ENCODE measurements around the gene HAGHL. TPM values are rescaled to one million over a fixed set of nuclear protein-coding genes. Genes with fewer than 3 reads are reported as not detected.

HAGHL gene
- total and polyA plus RNA-seq, 4 donors: 0.25 to 1.1 (median 0.49) TPM

GRCh38 chr16:735982-736453 is 9.1 kb downstream of the HAGHL start (continued):
- TF ChIP-seq CTCF (IDR thresholded peaks at IDR 0.05; ENCODE audit: low read depth, low read length, missing input control) (no peak), GABPA (IDR thresholded peaks at IDR 0.05 in 1 of 2, conservative IDR thresholded peaks at IDR 0.05 in 1 of 2) (no peak), SP1 (IDR thresholded peaks at IDR 0.05) (no peak), FOXA1 (IDR thresholded peaks at IDR 0.05) (no peak), FOXA2 (IDR thresholded peaks at IDR 0.05) (no peak)

DNA sequence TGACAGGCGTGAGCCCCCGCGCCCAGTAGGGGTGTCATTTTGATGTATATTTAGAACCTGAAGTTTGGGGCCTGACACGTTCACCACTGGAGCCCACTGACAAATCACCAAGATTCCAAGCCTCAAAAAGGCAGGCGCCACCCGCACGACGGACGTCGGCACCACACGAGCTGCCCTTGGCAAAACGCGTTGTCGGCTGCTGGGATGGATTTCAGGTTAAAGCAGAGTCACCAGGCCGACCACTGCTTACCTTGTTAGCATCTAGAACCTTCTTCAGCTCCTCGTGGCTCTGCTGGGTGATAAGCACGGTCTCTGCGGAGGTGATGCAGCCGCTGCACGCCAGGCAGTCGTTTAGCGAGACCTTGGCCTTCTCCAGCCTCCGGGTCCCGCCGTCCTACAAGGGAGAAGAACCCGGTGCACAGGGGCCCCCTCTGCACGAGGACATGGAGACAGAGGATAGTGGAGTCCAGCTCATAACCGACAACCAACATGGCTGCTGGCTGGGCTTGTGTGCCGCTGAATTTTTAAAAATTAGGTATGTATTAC is 10.1 kb downstream of the HAGHL start:
- Histone ChIP-seq H3K36me3 (ENCODE audit: control insufficient read depth in 4 of 4, insufficient read depth in 3 of 4, low read depth in 1 of 4, low read length in 3 of 4) (peaks cover 12 to 51% (median 14%) of the 10 kb centered on the region in 4 donors), H3K27ac (ENCODE audit: low read depth in 1 of 2, low read length in 2 of 2) (no peak overlapping the region), H3K9ac (ENCODE audit: low read depth in 1 of 2, low read length in 2 of 2) (no peak overlapping the region), H3K9me3 (ENCODE audit: control insufficient read depth in 4 of 4, low read length in 3 of 4) (no peaks in the 10 kb centered on the region), H3K27me3 (ENCODE audit: control insufficient read depth in 4 of 4, insufficient read depth in 4 of 4, low read length in 3 of 4) (no peaks in the 10 kb centered on the region), H3K4me1 (ENCODE audit: control insufficient read depth in 4 of 4, insufficient read depth in 4 of 4, low read length in 3 of 4) (peaks cover 12 to 17% (median 15%) of the 10 kb centered on the region in 4 donors), H3K4me3 (ENCODE audit: low read depth in 1 of 3, low read length in 3 of 3) (no peak overlapping the region)
- WGBS: 98% methylated on average over 29 of the region's 29 CpGs
- TF ChIP-seq RAD21 (IDR thresholded peaks at IDR 0.05) (no peak), HNF4G (IDR thresholded peaks at IDR 0.05) (no peak), REST (IDR thresholded peaks at IDR 0.05) (no peak), TAF1 (conservative IDR thresholded peaks at IDR 0.05) (no peak), NR2F2 (IDR thresholded peaks at IDR 0.05) (no peak)
- TF ChIP-seq, protein P1, sequence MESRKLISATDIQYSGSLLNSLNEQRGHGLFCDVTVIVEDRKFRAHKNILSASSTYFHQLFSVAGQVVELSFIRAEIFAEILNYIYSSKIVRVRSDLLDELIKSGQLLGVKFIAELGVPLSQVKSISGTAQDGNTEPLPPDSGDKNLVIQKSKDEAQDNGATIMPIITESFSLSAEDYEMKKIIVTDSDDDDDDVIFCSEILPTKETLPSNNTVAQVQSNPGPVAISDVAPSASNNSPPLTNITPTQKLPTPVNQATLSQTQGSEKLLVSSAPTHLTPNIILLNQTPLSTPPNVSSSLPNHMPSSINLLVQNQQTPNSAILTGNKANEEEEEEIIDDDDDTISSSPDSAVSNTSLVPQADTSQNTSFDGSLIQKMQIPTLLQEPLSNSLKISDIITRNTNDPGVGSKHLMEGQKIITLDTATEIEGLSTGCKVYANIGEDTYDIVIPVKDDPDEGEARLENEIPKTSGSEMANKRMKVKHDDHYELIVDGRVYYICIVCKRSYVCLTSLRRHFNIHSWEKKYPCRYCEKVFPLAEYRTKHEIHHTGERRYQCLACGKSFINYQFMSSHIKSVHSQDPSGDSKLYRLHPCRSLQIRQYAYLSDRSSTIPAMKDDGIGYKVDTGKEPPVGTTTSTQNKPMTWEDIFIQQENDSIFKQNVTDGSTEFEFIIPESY (IDR thresholded peaks at IDR 0.05): no peak
- DNase-seq (ENCODE audit: low spot score): no peak

Measured in liver (tissue), 9 donors.